Neural crest cell (in vitro differentiated cells): ENCODE results near the gene ASTN1. TPM values are rescaled to one million over a fixed set of nuclear protein-coding genes. Genes with fewer than 3 reads are reported as not detected.

Experiments
- DNase-seq: peaks from one replicate; pipeline ENCODE4 v3.0.0; 2021; ENCODE audit warnings: low read depth, mixed read lengths, low spot score
- H3K27ac Mint-ChIP-seq: one replicate; pipeline ENCODE4 v1.8.0; 2021; ENCODE audit warnings: mild to moderate bottlenecking, mixed read lengths; ENCODE audit not compliant: unreplicated experiment
- H3K27me3 Mint-ChIP-seq: 2 replicates; pipeline ENCODE4 v1.8.0; 2021; ENCODE audit warnings: low read depth, mild to moderate bottlenecking, mixed read lengths
- H3K36me3 Mint-ChIP-seq: 2 replicates; pipeline ENCODE4 v1.8.0; 2021; ENCODE audit warnings: low read depth, mild to moderate bottlenecking, mixed read lengths
- H3K4me1 Mint-ChIP-seq: 2 replicates; pipeline ENCODE4 v1.8.0; 2021; ENCODE audit warnings: mixed read lengths
- H3K4me3 Mint-ChIP-seq: one replicate; pipeline ENCODE4 v1.8.0; 2021; ENCODE audit warnings: mild to moderate bottlenecking, mixed read lengths
- H3K9me3 Mint-ChIP-seq: 2 replicates; pipeline ENCODE4 v1.8.0; 2021; ENCODE audit warnings: mixed read lengths
- total RNA-seq: library from RNA; stranded (reverse); gene quantifications from 2 replicates; pipeline ENCODE4 v1.2.1, GENCODE V29; 2021
- TF ChIP-seq, protein P1 (sequence below): fragments of 200-600 bp; sonication (generic); conservative IDR thresholded peaks from 2 replicates; pipeline ENCODE4 v1.5.0; 2021; ENCODE audit warnings: antibody characterized with exemption, mild to moderate bottlenecking

Gene ASTN1
- total RNA-seq, 1 donor from 2014 or later: 21.8 TPM

DNA sequence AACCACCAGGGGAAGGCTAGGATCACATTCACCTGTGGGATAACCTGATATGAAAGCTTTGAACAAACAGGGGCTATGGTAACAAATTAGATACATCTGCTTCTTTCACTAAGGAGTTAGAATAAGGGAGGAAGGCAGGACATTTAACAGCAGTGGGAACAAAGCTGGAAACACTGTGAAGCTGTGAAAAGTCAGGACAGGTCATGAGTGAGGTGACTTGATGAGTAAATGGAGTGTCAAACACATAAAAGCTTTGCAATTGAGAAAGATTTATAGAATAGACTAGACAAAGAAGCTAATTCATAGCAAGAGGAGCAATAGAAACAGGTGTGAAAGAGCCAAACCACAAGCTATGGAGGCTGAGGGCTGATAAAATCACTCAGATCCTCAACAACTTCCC is 110.0 kb downstream of the ASTN1 start:
- H3K27ac Mint-ChIP-seq: peak overlapping the region; percentile 2
- no peak overlapping the region for H3K4me3 Mint-ChIP-seq
- H3K27me3 Mint-ChIP-seq: no peaks in the 10 kb centered on the region
- peaks cover 10% of the 10 kb centered on the region for H3K4me1 Mint-ChIP-seq
- no peaks in the 10 kb centered on the region for H3K9me3 Mint-ChIP-seq
- no peak for DNase-seq
- TF ChIP-seq, protein P1, sequence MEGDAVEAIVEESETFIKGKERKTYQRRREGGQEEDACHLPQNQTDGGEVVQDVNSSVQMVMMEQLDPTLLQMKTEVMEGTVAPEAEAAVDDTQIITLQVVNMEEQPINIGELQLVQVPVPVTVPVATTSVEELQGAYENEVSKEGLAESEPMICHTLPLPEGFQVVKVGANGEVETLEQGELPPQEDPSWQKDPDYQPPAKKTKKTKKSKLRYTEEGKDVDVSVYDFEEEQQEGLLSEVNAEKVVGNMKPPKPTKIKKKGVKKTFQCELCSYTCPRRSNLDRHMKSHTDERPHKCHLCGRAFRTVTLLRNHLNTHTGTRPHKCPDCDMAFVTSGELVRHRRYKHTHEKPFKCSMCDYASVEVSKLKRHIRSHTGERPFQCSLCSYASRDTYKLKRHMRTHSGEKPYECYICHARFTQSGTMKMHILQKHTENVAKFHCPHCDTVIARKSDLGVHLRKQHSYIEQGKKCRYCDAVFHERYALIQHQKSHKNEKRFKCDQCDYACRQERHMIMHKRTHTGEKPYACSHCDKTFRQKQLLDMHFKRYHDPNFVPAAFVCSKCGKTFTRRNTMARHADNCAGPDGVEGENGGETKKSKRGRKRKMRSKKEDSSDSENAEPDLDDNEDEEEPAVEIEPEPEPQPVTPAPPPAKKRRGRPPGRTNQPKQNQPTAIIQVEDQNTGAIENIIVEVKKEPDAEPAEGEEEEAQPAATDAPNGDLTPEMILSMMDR: no peak
- no peaks in the 10 kb centered on the region for H3K36me3 Mint-ChIP-seq

DNA sequence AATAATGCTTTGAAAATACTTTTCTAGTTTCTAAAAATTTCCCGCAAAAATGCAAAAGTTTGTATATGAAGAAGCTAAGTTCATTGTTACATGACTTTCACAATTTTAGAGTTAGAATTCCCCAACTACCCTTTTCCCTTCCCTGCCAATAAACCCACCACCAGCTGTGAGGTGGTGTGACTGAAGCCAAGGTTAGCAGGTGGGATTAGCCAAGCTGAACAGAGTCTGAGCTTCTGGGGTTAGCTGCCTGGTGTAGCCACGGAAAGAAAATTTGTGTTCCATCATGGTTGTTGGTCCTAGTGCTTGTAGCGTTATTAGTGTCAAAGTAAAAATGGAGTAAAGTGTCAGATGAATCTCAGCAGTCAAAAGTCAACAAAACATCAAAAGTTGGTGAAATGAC is 110.9 kb downstream of the ASTN1 start:
- no peak overlapping the region for H3K4me3 Mint-ChIP-seq
- no peaks in the 10 kb centered on the region for H3K36me3 Mint-ChIP-seq
- no peaks in the 10 kb centered on the region for H3K27me3 Mint-ChIP-seq
- no peaks in the 10 kb centered on the region for H3K9me3 Mint-ChIP-seq
- no peak overlapping the region for H3K27ac Mint-ChIP-seq
- H3K4me1 Mint-ChIP-seq: peaks cover 10% of the 10 kb centered on the region
- TF ChIP-seq, protein P1: no peak
- DNase-seq: no peak

DNA sequence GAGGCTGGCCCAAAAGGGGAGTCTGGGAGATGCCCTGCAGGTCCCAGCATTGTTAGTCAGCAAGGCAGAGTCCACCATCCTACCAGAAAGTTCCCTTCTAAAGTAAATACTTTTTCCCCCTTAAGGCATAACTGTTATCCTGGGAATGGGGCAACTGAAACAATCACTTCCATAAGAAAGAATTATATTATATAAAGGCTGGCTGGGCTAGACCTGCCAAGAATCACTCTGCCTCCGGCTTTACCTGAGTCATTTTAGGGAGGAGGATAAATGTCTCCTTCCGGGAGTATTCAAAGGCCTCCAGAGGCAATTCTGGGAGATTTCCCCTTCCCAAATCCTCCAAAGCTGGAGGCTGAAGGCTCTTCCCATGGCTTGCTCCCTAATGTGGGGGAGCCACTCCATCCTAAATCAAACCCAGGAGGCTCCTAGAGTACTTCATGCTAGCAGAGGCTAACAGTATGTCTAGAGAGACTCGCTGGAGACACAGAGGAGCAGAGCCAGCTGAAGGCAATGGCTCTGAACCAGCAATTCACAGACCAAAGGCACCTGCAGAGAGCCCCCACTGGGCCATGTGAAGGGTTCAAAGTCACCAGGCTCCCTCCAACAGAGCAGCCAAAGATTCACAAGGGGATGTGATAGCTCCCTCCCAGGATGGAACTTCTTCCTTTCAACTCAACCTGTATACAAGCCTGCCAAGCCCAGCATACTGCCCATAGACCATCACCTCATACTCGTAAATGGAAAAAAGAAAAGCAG is 116.0 kb downstream of the ASTN1 start:
- DNase-seq: no peak
- Mint-ChIP-seq H3K4me1 (peaks cover 13% of the 10 kb centered on the region), H3K27ac (no peak overlapping the region), H3K27me3 (no peaks in the 10 kb centered on the region), H3K9me3 (no peaks in the 10 kb centered on the region), H3K36me3 (no peaks in the 10 kb centered on the region), H3K4me3 (no peak overlapping the region)
- TF ChIP-seq, protein P1: no peak

DNA sequence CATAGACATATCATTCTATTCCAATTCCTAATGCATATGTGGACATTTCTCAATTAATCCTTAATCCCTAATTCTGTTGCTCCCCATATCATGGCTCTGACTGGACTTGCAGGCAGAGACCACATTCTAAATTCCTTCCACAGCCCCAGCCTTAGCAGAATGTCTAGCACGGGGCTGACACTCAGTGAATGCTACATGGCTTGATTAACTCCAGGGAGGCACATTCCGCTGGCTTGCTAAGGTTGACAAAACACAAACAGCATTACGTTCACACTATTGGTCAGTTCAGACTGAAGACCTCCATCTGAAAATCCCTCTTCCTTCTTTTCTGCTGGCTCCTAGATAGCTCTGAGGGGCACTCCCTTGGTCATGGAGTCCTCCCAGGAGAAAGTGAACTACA is 119.4 kb downstream of the ASTN1 start:
- H3K27me3 Mint-ChIP-seq: no peaks in the 10 kb centered on the region
- H3K4me1 Mint-ChIP-seq: peaks cover 13% of the 10 kb centered on the region
- H3K9me3 Mint-ChIP-seq: no peaks in the 10 kb centered on the region
- TF ChIP-seq, protein P1: no peak
- H3K36me3 Mint-ChIP-seq: no peaks in the 10 kb centered on the region
- H3K27ac Mint-ChIP-seq: no peak overlapping the region
- DNase-seq: no peak
- no peak overlapping the region for H3K4me3 Mint-ChIP-seq

DNA sequence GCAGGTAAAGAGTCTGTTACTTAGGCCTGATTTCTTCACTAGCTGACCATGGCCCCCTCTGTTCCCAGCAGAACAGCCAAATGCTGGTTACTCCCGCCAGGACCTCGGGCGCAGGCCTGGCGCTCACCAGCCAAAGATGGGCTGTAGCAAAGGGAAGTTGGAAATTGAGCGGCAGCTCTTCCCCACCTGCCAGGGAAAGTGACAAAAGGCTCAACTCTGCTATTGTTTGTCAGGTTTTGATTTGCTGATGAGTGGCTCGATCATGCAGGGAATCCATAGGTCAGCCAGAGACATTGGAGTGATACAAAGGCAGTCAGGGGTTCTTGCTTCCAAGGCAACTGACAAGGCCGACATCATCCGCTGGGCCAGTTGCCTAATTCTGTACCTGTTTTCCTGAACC is 120.1 kb downstream of the ASTN1 start:
- Mint-ChIP-seq H3K4me1 (peaks cover 13% of the 10 kb centered on the region), H3K9me3 (no peaks in the 10 kb centered on the region), H3K36me3 (no peaks in the 10 kb centered on the region), H3K27ac (no peak overlapping the region), H3K4me3 (no peak overlapping the region), H3K27me3 (no peaks in the 10 kb centered on the region)
- TF ChIP-seq, protein P1: no peak
- DNase-seq: no peak
